Caki2 (cell line): ENCODE measurements around the gene GRIP2. TPM values are rescaled to one million over a fixed set of nuclear protein-coding genes. Genes with fewer than 3 reads are reported as not detected.

Experiments
- DNase-seq: peaks from one replicate; pipeline ENCODE4 v3.0.0-alpha.2; 2015; ENCODE audit warnings: low read depth
- in situ Hi-C: cut with HindIII; loops from 2 replicates; pipeline ENCODE4 v1.10.0; 2016; ENCODE audit warnings: low sequenced_read_pairs, low pct_unique_long_range_greater_than_20kb, mixed read lengths
- total RNA-seq: library from RNA; depleted of rRNA; stranded (reverse); fragments of >200 nt; shearing (Covaris generic); gene quantifications from 2 replicates; pipeline ENCODE4 v1.2.3, GENCODE V29; 2014; ENCODE audit warnings: low replicate concordance

GRIP2 gene
- total RNA-seq, 1 experiment from 2014 or later, result 0.68 TPM

- no peak for DNase-seq
- in situ Hi-C loops, result no loop called here
These were observed 75.6 kb downstream of the GRIP2 start for GRCh38 chr3:14464521-14464920.

- in situ Hi-C loops, result no loop called here
- no peak for DNase-seq
These were observed 76.0 kb downstream of the GRIP2 start for GRCh38 chr3:14464141-14464465.

GRCh38 chr3:14463330-14464140, 76.6 kb downstream of the GRIP2 start:
- in situ Hi-C loops, result no loop called here
- no peak for DNase-seq

GRCh38 chr3:14462738-14463137, 77.4 kb downstream of the GRIP2 start:
- DNase-seq, result no peak
- in situ Hi-C loops, result no loop called here

GRCh38 chr3:14461748-14462324, 78.3 kb downstream of the GRIP2 start:
- in situ Hi-C loops, result no loop called here

GRCh38 chr3:14461006-14461747, 79.0 kb downstream of the GRIP2 start:
- no peak for DNase-seq
- in situ Hi-C loops, result no loop called here

More at GRCh38 chr3:14461748-14462324, 78.3 kb downstream of the GRIP2 start:
- DNase-seq, result no peak

- in situ Hi-C loops, result no loop called here
- DNase-seq, result peak; percentile 81
These were observed 79.7 kb downstream of the GRIP2 start for GRCh38 chr3:14460342-14461005.

GRCh38 chr3:14459787-14460186, 80.4 kb downstream of the GRIP2 start:
- DNase-seq, result no peak
- in situ Hi-C loops, result no loop called here

- no peak for DNase-seq
- in situ Hi-C loops, result no loop called here
These were observed 80.8 kb downstream of the GRIP2 start for GRCh38 chr3:14459384-14459783.

GRCh38 chr3:14458434-14459275, 81.5 kb downstream of the GRIP2 start:
- peak; percentile 46 for DNase-seq
- in situ Hi-C loops, result no loop called here

- in situ Hi-C loops, result no loop called here
- DNase-seq, result peak; percentile 74
These were observed 82.1 kb downstream of the GRIP2 start for GRCh38 chr3:14457999-14458398.

- in situ Hi-C loops, result no loop called here
- DNase-seq, result no peak
These were observed 82.7 kb downstream of the GRIP2 start for GRCh38 chr3:14457481-14457880.

- DNase-seq, result no peak
- in situ Hi-C loops, result no loop called here
These were observed 83.3 kb downstream of the GRIP2 start for GRCh38 chr3:14456794-14457193.

- in situ Hi-C loops, result no loop called here
- DNase-seq, result no peak
These were observed 84.4 kb downstream of the GRIP2 start for GRCh38 chr3:14455571-14456317.

- in situ Hi-C loops, result no loop called here
- DNase-seq, result no peak
These were observed 85.4 kb downstream of the GRIP2 start for GRCh38 chr3:14454639-14455310.

GRCh38 chr3:14453876-14454638, 86.1 kb downstream of the GRIP2 start:
- in situ Hi-C loops, result no loop called here
- DNase-seq, result no peak
